BLaER1 treated with 17β-estradiol and CSF1 and Interleukin-3, amounts not matched to agents 10 nM and 100 nM (cell line): ENCODE data around the gene KCNMB4.

ENCODE experiments used
- H3K27ac ChIP-seq, 11 experiments: shearing (Covaris generic); formaldehyde crosslinking; 2 replicates each; pipeline ENCODE4 v1.8.1; 2022
- H3K27me3 ChIP-seq, 11 experiments: shearing (Covaris generic); formaldehyde crosslinking; 2 replicates each; pipeline ENCODE4 v1.8.1; 2022
- H3K36me3 ChIP-seq, 11 experiments: shearing (Covaris generic); formaldehyde crosslinking; 2 replicates each; pipeline ENCODE4 v1.8.1; 2022
- H3K4me1 ChIP-seq, 10 experiments: shearing (Covaris generic); formaldehyde crosslinking; 2 replicates each; pipeline ENCODE4 v1.8.1; 2022
- H3K4me2 ChIP-seq, 11 experiments: shearing (Covaris generic); formaldehyde crosslinking; 2 replicates each; pipeline ENCODE4 v1.8.1; 2022
- H3K4me3 ChIP-seq, 10 experiments: shearing (Covaris generic); formaldehyde crosslinking; 2 replicates each; pipeline ENCODE4 v1.8.1; 2022
- H3K9ac ChIP-seq, 11 experiments: shearing (Covaris generic); formaldehyde crosslinking; 2 replicates each; pipeline ENCODE4 v1.8.1; 2022
- H3K9me3 ChIP-seq, 11 experiments: shearing (Covaris generic); formaldehyde crosslinking; replicated peaks in 1 of 11; 2 replicates each; pipeline ENCODE4 v1.8.1; 2022
- H4K20me1 ChIP-seq, 11 experiments: shearing (Covaris generic); formaldehyde crosslinking; 2 replicates each; pipeline ENCODE4 v1.8.1; 2022
- Cebpa-rat ChIP-seq, 11 experiments: shearing (Covaris generic); IDR thresholded peaks; 2 replicates each; pipeline ENCODE4 v1.8.1; 2022

KCNMB4 gene

DNA sequence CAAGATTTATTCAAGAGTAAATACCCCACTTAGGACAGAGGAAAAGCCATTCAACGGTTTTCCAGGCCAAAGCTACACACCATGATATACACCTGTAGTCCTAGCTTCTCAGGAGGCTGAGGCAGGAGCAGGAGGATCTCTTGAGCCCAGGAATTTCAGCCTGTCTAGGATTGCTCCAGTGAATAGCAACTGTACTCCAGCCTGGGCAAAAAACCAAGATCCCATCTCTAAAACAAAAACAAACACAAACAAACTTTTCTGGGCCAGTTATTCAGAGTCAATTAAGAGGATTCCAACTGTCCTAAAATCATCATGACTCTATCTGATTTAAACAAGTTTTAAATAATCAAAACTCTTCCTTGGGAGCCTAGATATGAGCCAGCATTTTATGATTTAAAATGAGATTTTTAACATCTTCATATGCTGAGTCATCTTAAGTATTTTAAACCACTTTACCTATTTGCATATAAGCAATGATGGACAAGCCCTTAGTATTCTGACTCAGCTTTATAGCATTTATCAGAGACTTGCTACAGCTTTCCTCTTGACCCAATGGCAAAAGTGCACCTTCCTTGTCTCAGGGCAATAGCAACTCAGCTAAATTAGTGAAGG lies 77.1 kb downstream of the KCNMB4 start:
- H3K27me3 ChIP-seq: no peaks in the 10 kb centered on the region
- H3K9me3 ChIP-seq: peaks cover 0 to 7% (median 3%) of the 10 kb centered on the region in 11 experiments; a peak in 7 of 22 replicates
- no peaks in the 10 kb centered on the region for H3K4me1 ChIP-seq
- no peak overlapping the region for H3K4me2 ChIP-seq
- no peaks in the 10 kb centered on the region for H3K36me3 ChIP-seq
- no peak overlapping the region for H3K9ac ChIP-seq
- TF ChIP-seq Cebpa-rat (IDR thresholded peaks at IDR 0.05): no peak
- no peak overlapping the region for H3K4me3 ChIP-seq
- no peaks in the 10 kb centered on the region for H4K20me1 ChIP-seq
- H3K27ac ChIP-seq: no peak overlapping the region

DNA sequence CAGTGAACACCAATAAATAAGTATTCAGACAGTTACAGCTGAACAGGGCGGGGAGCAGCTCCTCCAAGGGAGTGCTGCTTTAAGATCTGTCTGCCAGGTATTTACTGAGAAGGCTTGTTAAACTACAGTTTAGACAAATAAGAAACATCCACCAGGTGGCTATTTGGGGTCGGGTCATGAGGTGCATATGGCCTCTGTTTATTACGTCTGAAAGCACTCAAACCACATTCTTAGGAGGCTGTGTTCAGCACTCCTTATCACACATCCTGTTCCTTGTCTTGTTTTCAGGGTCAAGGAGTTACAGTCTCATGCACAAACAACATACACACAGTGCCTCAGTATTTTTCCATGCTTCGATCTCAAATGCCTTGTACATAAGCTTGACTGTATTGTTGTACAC lies 78.8 kb downstream of the KCNMB4 start:
- H3K27me3 ChIP-seq: no peaks in the 10 kb centered on the region
- no peak overlapping the region for H3K4me3 ChIP-seq
- no peak overlapping the region for H3K9ac ChIP-seq
- no peak overlapping the region for H3K4me2 ChIP-seq
- no peak overlapping the region for H3K27ac ChIP-seq
- H4K20me1 ChIP-seq: no peaks in the 10 kb centered on the region
- H3K36me3 ChIP-seq: no peaks in the 10 kb centered on the region
- peaks cover 15 to 23% (median 20%) of the 10 kb centered on the region in 11 experiments for H3K9me3 ChIP-seq
- no peak for TF ChIP-seq Cebpa-rat (IDR thresholded peaks at IDR 0.05)
- H3K4me1 ChIP-seq: no peaks in the 10 kb centered on the region

DNA sequence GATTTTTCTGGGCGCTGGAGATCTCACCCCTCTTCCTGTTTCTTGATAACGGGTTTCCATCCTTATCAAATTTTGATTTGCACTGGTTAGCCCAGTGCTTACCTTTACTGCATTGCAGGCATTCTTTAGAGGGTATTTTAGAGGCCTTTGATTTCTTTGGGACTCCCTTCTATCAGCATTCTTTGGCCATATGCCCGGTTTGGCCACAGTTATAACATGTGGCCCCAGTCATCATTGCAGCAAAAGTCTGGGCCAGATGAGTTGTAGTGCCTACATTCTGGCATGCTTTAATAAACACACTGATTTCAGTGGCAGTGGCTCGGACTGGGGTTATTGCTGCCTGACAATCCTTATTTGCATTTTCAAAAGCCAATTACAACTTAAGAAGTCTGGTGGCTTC lies 82.3 kb downstream of the KCNMB4 start:
- no peak for TF ChIP-seq Cebpa-rat (IDR thresholded peaks at IDR 0.05)
- Histone ChIP-seq H3K36me3 (no peaks in the 10 kb centered on the region), H3K9ac (no peak overlapping the region), H4K20me1 (no peaks in the 10 kb centered on the region), H3K9me3 (peaks cover 28 to 41% (median 35%) of the 10 kb centered on the region in 11 experiments), H3K4me1 (no peaks in the 10 kb centered on the region), H3K27ac (no peak overlapping the region), H3K27me3 (no peaks in the 10 kb centered on the region), H3K4me3 (no peak overlapping the region), H3K4me2 (no peak overlapping the region)

DNA sequence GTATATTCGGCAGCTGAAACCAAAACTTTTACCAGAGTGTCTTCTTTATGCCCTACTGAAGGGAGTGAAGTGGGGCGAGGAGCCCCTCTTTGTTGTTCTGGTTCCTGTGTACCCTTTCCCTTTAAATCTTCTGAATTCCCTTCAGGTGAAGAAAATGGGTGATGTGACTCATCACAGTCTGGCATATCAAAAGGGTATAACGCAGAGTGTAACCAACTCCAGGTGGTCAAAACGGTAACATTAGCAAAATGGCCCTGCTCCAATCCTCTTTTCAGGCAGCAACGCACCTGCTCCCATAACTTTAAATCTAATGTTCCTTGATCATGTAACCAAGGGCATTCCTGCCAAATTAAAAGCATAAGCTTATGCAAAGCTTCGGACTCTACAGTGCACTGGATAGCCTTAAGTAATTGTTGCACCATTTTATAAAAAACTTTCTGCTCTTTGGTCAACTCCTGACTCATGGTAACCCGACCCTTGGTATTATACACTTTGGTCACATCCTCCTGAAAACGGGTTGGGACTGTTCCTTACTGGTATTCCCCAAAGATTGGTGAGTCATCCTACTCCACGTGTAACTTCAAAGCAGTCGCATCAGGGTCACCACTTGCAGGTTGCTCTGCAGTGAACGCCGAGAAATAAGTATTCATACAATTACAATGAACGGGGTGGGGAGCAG lies 83.1 kb downstream of the KCNMB4 start:
- Histone ChIP-seq H3K4me3 (no peak overlapping the region), H4K20me1 (no peaks in the 10 kb centered on the region), H3K9me3 (peaks cover 28 to 41% (median 35%) of the 10 kb centered on the region in 11 experiments), H3K4me2 (no peak overlapping the region), H3K36me3 (no peaks in the 10 kb centered on the region), H3K27ac (no peak overlapping the region), H3K27me3 (no peaks in the 10 kb centered on the region), H3K9ac (no peak overlapping the region), H3K4me1 (no peaks in the 10 kb centered on the region)
- TF ChIP-seq Cebpa-rat (IDR thresholded peaks at IDR 0.05): no peak

DNA sequence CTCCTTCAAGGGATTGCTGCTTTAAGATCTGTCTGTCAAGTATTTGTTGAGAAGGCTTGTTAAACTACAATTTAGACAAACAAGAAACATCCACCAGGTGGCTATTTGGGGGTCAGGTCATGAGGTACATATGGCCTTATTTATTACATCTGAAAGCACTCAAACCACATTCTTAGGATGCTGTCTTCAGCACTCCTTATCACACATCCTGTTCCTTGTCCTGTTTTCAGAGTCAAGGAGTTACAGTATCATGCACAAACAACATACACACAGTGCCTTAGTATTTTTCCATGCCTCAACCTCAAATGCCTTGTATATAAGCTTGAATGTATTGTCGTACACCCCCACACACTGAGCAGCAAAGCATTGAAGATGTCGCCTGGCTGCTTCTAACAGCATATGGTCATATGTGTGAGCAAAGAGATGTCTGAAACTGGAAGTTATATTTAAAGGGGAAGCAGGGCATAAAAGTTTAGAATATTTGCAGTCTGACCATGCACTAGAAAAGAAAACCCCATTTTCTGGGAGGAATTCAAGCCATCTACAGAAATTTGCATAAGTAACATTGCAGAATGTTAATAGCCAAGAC lies 83.8 kb downstream of the KCNMB4 start:
- Histone ChIP-seq H3K4me1 (no peaks in the 10 kb centered on the region), H3K4me2 (no peak overlapping the region), H3K27ac (no peak overlapping the region), H3K4me3 (no peak overlapping the region), H3K9me3 (peaks cover 30 to 45% (median 35%) of the 10 kb centered on the region in 11 experiments), H3K36me3 (no peaks in the 10 kb centered on the region), H3K27me3 (no peaks in the 10 kb centered on the region), H3K9ac (no peak overlapping the region), H4K20me1 (no peaks in the 10 kb centered on the region)
- no peak for TF ChIP-seq Cebpa-rat (IDR thresholded peaks at IDR 0.05)

DNA sequence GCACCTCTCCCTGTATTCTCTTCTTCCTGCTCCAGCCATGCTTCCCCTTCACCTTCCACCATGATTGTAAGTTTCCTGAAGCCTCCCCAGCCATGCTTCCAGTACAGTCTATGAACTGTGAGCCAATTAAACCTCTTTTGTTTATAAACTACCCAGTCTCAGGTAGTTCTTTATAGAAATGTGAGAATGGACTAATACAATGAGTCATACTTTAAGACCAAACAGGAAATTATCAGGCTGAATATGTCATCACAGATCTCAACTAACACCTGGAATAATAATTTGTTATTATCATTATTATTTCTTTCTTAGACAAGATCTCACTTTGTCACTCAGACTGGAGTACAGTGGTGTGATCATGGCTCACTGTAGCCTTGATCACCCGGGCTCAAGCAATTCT lies 85.4 kb downstream of the KCNMB4 start:
- no peak overlapping the region for H3K27ac ChIP-seq
- no peak overlapping the region for H3K4me2 ChIP-seq
- H4K20me1 ChIP-seq: no peaks in the 10 kb centered on the region
- H3K9me3 ChIP-seq: peaks cover 30 to 43% (median 35%) of the 10 kb centered on the region in 11 experiments
- no peak for TF ChIP-seq Cebpa-rat (IDR thresholded peaks at IDR 0.05)
- H3K27me3 ChIP-seq: no peaks in the 10 kb centered on the region
- H3K4me1 ChIP-seq: no peaks in the 10 kb centered on the region
- no peak overlapping the region for H3K9ac ChIP-seq
- no peak overlapping the region for H3K4me3 ChIP-seq
- no peaks in the 10 kb centered on the region for H3K36me3 ChIP-seq

GRCh38 chr12:70456953-70457352 lies 90.9 kb downstream of the KCNMB4 start:
- no peak for TF ChIP-seq Cebpa-rat (IDR thresholded peaks at IDR 0.05)
- Histone ChIP-seq H3K9ac (no peak overlapping the region), H3K36me3 (no peaks in the 10 kb centered on the region), H3K4me3 (no peak overlapping the region), H4K20me1 (no peaks in the 10 kb centered on the region), H3K27ac (no peak overlapping the region), H3K9me3 (peaks cover 14 to 25% (median 18%) of the 10 kb centered on the region in 11 experiments; a peak in 20 of 22 replicates), H3K27me3 (no peaks in the 10 kb centered on the region), H3K4me2 (no peak overlapping the region), H3K4me1 (peaks cover 0 to 13% (median 0%) of the 10 kb centered on the region in 10 experiments; a peak in 2 of 20 replicates)

- no peak overlapping the region for H3K9ac ChIP-seq
- peak overlapping the region in 2 of 11 experiments; percentile 7 to 34; a peak in 3 of 22 replicates for H3K4me2 ChIP-seq
- H3K4me1 ChIP-seq: peaks cover 0 to 13% (median 0%) of the 10 kb centered on the region in 10 experiments; a peak in 2 of 20 replicates
- no peak overlapping the region for H3K4me3 ChIP-seq
- no peaks in the 10 kb centered on the region for H3K27me3 ChIP-seq
- H4K20me1 ChIP-seq: no peaks in the 10 kb centered on the region
- H3K9me3 ChIP-seq: peaks cover 35 to 48% (median 38%) of the 10 kb centered on the region in 11 experiments
- 0 out of 22 replicates have a peak, but pooled peaks cover 0 to 6% (median 0%) of the 10 kb centered on the region in 11 experiments for H3K36me3 ChIP-seq
- H3K27ac ChIP-seq: no peak overlapping the region
- TF ChIP-seq Cebpa-rat (IDR thresholded peaks at IDR 0.05): no peak
Measured at GRCh38 chr12:70459786-70460185, 93.7 kb downstream of the KCNMB4 start.

DNA sequence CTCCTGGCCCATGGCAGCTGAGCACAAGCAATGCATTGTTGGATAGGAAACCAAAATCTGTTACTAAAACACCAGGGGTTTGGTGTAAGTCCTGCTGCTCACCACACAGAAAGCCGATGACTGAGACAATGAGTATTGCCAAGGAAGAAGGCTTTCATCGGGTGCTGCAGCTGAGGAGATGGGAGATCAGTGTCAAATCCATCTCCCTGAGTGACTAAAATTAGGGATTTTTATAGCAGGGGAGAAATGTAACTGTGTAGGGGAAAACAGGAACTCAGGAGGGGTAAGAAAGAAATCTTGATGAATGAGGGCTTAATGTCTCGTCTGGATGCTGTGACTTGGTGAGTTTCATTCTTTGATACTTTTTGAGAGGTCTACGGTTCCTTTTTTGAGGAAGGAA lies 97.9 kb downstream of the KCNMB4 start:
- Histone ChIP-seq H3K9me3 (peaks cover 38 to 51% (median 48%) of the 10 kb centered on the region in 11 experiments), H3K27me3 (no peaks in the 10 kb centered on the region), H3K9ac (no peak overlapping the region), H3K4me2 (no peak overlapping the region), H3K27ac (no peak overlapping the region), H3K4me1 (peaks cover 0 to 19% (median 0%) of the 10 kb centered on the region in 10 experiments; a peak in 2 of 20 replicates), H4K20me1 (no peaks in the 10 kb centered on the region), H3K36me3 (0 out of 22 replicates have a peak, but pooled peaks cover 0 to 6% (median 0%) of the 10 kb centered on the region in 11 experiments), H3K4me3 (no peak overlapping the region)
- TF ChIP-seq Cebpa-rat (IDR thresholded peaks at IDR 0.05): no peak
